HTR-8/SVneo (cell line): ENCODE data around the gene AGBL1.

Source experiments
- DNase-seq: peaks from one replicate; pipeline ENCODE4 v3.0.0; 2011; ENCODE audit warnings: low spot score, mixed read lengths; ENCODE audit not compliant: insufficient read length
- FAIRE-seq: peaks from 2 replicates; lab custom pipeline; 2011; peaks lifted over from hg19 to GRCh38; lab: Jason Lieb, UNC

The AGBL1 gene

DNA sequence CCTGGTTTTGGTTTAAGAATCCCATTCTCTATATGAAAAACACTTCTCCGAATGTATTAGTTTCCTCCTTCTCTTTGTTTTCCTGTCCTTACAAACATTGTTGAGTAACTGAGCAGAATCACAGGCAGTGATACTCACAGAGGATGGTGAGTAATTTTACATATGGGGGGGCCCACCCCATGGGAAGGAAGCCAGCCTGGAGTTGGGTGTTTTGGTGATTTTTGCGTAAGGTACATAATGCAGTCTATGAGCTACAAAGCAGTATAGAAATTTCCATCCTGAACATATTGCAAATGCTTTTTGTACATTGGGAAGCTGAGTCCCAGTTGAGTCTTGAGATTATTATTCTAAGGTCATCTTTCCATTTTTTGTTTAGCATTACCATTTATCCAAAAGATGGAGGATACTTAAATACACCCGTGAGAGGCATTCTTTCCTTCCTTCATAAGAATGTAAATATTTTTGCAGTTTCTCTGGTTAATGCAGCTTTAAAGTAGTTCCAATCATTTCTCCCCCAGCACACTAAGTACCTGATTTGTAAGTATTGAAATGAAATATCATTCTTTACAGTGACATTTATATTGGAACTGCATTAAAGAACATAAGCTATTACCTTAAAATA is 476.8 kb downstream of the AGBL1 start:
- FAIRE-seq, result no peak

DNA sequence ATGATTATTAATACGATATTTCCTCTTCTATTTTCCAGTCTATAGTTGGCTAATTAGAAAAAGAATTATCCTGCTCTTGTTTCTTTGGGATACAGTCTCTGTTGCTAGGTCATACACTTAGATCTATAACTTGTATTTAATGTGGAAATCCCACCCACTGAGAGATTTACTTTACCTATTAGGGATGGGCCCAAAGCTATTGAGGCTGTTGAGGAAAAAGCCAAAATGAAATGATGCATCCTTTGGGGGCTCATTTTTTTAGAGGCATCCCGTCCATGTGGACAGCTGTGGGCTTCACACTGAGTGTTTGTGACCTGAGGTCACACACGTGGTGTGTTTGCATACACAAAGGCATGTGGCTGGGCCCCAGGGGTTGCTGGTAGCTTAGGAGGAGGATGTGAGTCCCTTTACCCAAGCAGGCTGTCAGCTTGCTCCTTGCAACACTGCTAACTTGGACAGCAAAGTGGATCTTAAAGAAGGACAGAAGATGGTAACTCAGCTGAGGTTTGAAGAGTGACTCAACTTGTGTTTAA is 477.4 kb downstream of the AGBL1 start:
- no peak for DNase-seq
- FAIRE-seq, result no peak

More for the DNA sequence above, 476.8 kb downstream of the AGBL1 start:
- DNase-seq, result no peak

DNA sequence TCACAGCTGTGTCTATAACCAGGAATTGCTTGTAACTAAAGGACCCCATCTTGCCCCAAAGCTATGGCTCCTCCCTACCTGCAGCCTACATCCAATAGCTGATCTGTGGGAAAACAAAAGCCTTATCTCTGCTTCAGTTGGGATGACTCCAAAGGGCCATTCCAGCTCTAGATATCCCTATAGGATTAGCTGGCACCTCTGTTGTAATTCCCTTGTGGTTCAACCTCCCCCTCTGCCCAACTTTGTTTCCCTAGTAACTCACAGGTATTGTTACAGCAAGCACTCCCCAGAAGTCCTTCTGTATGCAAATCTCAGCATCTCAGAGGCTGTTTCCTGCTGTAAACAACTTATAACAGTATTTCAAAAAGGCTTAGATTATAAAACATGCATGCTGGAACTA is 478.6 kb downstream of the AGBL1 start:
- DNase-seq, result no peak
- no peak for FAIRE-seq

DNA sequence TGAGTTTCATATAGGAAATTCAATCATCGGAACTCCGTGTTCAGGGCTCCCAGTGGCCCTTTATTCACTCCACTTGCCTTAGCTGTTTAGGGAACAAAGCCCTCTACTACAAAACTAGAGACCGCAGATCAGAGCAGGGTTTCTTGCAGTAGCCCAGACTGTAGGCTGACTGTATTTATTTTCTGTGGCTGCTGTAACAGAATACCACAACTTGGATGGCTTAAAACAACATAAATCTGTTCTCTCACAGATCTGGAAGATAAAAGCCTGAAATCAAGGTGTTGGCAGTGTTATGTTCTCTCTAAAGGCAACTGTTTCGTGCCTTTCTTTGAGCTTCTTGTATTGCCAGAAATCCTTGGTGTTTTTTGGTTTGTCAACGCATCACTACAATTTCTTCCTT is 479.0 kb downstream of the AGBL1 start:
- DNase-seq, result no peak
- FAIRE-seq, result no peak

DNA sequence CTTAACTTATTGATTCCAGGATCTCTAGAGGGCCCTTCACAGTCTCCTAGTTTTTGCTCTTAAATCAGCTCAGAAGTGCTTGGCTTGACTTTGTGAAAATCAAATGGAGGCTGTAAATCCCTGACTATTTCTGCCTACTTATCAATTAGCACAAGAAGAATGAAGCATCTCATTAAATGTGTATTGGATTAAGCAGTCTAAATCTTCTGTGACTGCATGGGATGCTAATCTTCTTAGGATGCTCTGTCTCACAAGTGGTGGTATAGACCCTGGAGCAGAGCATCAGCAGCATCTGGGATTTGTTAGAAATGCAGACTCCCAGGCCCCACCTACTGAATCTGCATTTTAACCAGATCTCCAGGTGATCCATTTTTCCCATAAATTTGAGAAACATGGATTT is 488.7 kb downstream of the AGBL1 start:
- DNase-seq (no peak), FAIRE-seq (no peak)

DNA sequence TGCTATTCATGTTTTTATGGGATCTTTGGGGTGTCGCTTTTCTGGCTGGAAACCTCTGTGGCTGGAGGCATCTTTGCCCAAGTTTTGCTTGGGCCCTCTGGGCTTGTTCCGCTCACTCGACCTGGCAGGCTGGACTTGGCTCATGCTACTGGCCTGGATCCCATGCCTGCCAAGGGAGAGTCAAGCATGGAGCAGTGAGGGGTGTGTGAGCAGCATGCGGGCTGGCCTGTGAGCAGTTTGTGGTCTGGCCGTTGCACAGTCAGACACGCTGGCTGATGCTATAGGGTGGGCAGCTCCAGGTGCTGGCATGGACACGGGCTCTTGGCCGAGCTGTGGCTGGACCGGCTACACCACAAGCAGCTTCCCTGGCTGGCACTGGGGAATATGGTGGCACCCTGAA is 491.1 kb downstream of the AGBL1 start:
- DNase-seq (no peak), FAIRE-seq (no peak)

DNA sequence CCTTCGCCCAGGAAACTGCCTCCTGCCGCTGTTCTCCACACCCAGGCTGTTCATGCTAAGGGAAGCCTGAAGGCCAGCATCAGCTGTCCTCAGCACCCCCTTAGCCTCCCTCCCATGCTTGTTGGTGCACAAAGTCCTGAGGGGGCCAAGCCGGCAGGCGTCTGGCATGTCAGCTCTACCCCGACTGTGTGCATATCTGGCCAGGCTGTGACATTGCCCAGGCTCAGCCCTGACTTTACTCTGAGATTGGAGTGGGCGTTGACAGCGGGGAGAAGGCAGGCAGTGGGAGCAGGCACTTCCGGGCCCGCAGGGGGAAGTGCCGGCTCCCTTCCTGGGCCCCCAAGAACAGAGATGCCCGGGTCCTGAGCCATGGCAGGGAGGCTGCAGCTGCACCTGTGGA is 492.2 kb downstream of the AGBL1 start:
- no peak for FAIRE-seq
- no peak for DNase-seq

DNA sequence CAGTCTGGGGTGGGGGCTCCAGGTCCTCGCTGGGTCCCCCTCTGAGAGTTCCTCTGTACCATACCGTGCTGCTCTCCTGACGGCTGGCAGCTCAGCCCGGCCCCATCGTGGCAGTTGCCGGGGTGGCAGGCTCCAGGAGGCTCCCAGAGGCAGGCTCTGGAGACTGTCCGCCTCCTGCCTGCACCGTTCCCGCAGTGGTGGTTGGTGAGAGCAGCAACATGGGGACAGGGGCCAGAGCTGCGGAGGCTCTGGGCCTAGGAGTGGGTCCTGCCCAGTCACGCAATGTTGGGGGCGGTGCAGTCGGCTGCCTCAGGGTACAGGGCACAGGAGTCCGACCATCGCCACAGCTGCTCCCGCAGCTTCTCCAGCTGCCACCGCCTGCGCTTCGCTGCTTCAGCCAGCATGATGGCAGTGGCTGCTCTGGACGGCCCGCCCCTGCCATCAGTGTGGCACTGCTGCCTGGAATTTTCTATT is 492.7 kb downstream of the AGBL1 start:
- FAIRE-seq, result no peak

DNA sequence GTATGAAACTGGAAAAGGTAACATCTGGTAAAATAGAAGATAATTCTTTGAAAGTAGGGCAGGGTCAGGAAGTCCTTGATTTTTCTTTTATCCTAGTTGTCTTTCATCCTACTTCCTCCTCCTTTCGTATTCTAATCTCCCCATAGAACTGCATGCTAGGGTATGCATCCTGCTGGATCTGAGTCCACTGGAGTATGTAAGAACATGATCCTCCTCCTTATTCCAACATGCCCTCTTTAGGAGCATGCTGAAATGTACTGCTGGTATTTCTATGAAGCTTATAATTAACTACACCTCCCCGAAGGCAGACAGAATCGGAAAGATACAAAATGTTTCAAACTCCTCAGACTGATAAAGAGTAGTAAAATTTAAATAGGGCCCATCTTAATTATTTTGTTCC is 493.8 kb downstream of the AGBL1 start:
- DNase-seq (no peak), FAIRE-seq (no peak)

More for the DNA sequence above, 492.7 kb downstream of the AGBL1 start:
- DNase-seq, result no peak

DNA sequence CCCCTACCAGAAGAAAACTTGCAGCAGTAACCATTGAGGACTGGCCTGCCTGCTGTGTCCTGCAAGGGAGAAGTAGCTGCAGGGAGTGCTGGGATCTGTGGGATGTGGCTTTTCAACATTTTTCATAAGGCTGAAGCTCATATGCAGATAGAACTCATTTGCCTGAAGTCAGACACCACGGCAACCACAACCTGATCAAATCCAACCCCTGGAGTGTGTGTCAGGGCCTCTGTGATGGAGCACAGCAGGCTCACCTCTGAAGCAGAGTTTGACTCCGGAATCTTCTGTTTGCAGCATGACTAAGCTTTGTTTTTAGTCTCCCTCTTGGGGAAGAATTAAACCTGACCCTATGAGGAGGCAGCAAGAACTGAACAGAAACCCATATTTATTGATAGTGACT is 508.7 kb downstream of the AGBL1 start:
- FAIRE-seq, result no peak
- DNase-seq, result no peak

DNA sequence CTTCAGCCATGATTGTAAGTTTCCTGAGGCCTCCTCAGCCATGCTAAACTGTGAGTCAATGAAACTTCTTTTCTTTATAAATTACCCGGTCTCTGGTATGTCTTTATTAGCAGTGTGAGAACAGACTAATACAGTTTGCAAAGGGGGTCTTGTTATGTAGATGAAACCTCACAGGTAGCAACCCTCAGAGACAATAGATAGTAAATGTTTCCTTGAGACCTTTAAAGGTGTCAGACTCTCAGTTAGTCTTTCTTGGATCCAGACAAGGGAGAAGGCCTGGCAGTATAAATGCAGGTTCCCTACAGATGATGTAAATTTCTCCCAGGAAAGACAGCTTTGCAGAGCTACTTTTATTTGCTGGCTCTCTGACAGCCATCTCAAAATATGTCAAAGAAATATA is 510.8 kb downstream of the AGBL1 start:
- FAIRE-seq (no peak), DNase-seq (no peak)

DNA sequence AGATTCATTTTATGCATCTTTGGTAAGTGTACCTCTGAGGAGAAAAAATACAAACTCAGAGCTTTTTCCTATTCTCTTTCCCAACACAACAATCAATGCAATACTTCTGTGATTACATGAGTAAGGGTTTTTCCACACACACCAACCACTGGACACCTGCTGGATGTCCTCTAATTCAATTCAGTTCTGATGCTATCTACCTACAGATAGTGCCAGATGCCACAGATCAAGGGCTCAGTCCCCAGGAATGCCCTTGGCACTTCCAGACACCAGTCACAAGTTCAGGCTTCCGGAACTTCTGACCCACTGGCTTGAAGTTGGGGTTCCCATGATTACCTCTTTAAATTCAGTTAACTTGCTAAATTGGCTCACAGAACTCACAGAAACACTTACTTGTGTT is 511.5 kb downstream of the AGBL1 start:
- FAIRE-seq (no peak), DNase-seq (no peak)

DNA sequence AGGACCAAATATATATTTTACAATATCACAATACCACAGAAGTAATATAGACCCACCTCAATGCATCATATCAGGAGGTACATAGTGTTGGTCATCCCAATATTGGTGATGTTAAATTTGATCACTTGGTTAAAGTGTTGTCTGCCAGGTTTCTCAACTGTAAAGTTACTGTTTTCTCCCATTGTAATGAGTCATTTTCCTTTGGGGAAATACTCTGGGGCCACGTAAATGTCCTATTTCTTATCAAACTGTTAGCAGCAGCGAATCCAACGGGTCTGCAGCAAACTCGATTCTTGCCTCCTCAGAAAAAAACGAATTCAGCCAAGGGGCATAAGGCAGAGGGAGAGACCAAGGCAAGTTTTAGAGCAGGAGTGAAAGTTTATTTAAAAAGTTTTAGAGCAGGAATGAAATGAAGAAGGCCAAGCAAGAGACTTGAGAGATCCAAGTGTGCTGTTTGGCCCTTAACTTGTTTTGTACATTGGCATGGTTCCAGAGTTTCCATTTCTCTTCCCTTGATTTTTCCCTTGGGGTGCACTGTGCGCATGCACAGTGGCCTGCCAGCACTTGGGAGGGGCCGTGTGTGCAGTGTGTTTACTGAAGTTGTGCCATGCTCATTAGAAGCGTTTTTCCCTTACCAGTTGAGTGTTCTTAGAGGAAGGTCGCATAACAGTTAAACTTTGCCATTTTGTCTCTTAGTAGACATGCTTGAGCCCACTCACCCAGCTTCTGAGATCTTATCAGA is 512.5 kb downstream of the AGBL1 start:
- FAIRE-seq (no peak), DNase-seq (no peak)

DNA sequence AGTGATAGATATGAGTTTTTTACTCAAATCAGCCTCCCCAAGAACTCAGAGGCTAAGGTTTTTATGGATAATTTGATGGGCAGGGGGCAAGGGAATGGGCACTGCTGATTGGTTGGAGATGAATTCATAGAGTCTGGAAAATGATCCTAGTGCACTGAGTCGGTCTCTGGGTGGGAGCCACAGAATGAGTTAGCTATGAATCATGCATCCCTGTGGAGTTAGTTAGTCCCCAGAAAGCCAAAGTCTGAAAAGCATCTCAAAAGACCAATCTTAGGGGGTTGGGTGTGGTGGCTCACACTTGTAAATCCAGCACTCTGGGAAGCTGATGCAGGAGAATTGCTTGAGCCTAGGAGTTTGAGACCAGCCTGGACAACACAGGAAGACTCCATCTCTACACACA is 516.1 kb downstream of the AGBL1 start:
- DNase-seq, result no peak
- FAIRE-seq, result no peak

DNA sequence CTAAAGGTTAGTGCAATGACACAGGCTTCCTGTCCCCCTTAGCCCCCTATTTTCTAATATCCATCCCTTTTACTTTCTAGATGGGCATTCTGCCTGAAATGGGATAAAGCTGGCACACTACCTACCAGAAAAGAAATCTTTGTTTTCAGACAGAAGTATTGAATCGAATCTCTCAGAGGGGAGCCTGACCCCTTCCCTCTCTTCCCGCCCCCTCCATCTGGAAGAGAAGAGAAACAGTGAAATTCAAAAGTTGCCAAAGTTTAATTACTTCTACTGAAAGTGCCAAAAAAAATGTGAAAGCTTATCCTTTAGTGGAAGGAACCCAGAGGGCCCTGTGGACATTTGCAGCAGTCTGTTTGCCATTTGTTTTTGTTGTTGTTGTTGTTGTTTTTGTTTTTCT is 523.8 kb downstream of the AGBL1 start:
- DNase-seq (no peak), FAIRE-seq (no peak)

DNA sequence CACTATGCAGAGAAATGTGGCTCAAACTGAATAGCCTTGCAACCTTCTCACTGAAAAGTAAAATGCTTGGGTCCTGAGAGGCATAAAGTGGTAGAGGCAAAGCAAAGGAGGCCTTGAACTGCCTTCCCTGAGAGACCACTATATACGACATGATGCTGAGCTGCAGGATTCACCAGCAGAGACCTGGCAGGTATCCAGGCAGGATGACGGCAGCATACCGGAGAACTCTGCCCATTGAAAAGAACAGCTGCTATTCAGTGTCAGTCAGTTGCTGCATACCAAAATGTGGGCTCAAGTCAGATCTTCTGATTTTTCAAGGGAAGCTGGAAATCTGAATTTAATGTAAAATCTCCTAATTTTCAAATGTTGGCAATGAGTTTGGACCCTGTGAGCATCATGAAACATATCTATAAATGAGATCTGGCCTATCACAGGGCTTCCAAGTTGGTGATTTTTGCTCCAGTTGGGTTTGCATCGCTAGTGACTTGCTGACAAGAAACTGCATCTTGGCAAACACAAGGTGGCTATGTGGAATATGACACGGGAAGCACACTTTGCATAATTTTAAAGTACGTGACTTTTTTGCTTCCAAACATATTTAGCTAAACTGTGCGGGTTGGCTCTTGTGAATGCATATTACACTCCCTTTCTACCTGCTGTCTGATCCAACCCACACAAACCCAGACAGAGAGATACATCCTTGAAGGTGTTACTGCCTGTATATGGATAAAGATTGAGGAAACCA is 529.0 kb downstream of the AGBL1 start:
- FAIRE-seq, result no peak
- no peak for DNase-seq

DNA sequence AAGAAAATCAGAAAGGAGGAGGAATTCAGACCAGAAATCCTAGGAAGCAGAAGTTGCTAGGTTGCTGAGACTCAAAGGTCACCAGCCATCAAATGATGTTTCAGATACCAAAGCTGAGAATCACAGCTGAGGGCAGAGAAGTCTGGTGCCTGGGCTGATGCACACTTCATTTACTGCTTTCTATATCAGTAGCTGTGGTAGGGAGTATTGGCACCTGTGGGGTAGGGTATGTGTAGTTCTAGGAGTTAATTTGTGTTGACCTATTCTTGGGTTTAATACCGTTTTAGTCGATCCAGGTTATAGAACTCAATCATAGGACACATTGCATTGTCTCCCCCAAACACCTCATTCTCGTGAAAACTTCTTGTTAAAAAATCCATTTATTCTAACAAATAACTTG is 529.6 kb downstream of the AGBL1 start:
- FAIRE-seq, result no peak

DNA sequence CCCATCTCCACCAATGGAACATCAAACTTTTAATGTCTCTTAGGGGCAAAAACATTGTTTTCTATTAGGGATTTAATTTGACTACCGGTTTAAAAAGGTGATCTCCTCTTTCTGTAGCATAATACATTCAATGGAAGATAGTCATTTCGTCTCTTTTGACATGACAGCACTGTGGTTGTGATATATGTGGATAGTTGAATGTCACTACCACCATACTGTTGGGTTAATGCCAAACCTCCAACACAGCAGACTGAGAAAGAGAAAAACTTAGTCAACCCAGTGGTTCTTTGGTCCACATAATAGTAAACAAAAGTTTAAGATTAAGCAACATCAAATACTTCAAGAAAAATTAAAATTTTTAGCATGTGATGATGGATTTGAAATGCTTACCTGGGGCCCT is 530.4 kb downstream of the AGBL1 start:
- DNase-seq, result no peak
- no peak for FAIRE-seq

More for the DNA sequence above, 529.6 kb downstream of the AGBL1 start:
- DNase-seq, result no peak

DNA sequence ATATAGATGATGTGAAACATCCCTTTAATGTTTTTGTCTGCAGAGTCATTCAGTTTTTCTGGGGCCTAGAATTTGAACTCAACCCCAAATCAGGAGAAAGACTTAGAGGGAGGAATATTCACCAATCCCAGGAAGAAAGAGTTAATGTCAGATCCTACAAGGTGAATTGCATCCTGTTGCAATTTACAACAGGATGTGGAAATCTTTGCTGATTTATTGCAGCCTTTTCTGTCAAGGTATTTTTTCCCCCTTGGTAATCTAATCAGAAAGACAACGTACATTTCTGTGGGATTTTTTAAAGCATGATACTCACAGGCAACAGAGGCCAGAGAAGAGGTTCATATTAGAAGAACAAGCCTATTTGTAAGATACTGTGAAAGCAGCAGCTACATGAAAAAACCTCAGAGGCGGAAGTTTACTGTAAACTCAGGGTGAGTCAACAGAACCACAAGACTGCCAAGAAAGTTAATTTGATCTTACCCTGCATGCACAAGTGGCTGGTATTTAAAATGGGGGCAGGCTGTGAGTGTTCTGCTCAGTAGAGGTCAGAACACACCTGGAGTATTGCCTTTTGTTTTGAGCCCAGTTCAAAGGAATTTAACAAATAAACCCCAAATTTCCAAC is 531.9 kb downstream of the AGBL1 start:
- FAIRE-seq (no peak), DNase-seq (no peak)

DNA sequence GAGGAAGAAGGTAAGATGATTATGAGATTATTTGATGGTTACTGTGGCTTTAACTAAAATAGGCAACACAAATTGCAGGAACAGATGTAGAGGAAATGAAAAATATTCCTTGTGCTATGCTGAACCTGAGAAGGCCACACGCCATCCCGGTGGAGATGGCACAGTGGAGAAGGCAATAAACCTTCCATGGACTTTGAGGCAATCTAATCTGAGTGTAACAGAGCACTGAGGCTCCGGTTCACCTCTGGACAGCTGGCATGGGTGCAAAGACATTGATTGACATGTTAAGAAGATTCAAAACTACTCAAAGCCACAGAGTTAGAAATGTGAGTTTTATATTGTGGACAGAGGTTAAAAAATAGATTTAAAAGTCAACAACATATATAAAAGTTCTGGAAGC is 535.7 kb downstream of the AGBL1 start:
- FAIRE-seq (no peak), DNase-seq (no peak)

DNA sequence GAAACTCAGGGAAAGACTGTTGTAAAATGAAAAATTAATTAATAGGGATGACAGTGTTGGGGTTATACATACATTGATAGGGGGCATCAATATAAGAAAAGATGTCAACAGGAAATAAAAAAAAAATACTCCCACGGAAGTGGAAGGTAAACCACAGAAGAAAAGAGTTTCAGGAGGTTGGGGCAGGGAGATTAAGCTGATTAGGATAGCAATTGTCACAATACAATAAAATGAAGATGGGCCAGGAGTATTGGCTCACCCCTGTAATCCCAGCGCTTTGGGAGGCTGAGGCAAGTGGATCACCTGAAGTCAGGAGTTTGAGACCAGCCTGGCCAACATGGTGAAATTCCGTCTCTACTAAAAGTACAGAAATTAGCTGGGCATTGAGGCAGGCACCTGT is 536.1 kb downstream of the AGBL1 start:
- FAIRE-seq, result no peak

More for the DNA sequence above, 536.1 kb downstream of the AGBL1 start:
- no peak for DNase-seq
